Measurements from ENCODE around the gene LYPD6B.

LYPD6B gene

DNA sequence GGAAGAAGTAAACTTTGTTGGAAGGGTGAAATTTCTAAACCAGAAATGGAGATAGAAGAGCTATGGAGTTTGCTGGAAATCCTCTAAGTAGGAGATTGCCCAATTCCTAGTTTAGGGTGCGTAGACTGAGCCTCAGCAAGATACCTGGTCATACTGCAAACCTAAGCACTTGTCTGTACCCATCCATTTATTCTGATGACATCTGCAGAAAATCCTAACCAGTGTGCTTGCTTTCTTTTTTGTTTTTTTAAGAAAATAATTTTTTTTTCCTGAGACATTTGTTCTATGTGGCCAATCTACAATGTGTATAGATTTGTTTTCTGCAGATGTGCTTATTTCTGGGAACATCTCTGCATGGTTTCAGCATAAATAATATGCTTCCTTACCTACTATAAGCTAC lies 144.7 kb downstream of the LYPD6B start:
- H3K9me3 ChIP-seq (ENCODE audit: control insufficient read depth, low read length): no peaks in the 10 kb centered on the region
- TF ChIP-seq, protein P1, sequence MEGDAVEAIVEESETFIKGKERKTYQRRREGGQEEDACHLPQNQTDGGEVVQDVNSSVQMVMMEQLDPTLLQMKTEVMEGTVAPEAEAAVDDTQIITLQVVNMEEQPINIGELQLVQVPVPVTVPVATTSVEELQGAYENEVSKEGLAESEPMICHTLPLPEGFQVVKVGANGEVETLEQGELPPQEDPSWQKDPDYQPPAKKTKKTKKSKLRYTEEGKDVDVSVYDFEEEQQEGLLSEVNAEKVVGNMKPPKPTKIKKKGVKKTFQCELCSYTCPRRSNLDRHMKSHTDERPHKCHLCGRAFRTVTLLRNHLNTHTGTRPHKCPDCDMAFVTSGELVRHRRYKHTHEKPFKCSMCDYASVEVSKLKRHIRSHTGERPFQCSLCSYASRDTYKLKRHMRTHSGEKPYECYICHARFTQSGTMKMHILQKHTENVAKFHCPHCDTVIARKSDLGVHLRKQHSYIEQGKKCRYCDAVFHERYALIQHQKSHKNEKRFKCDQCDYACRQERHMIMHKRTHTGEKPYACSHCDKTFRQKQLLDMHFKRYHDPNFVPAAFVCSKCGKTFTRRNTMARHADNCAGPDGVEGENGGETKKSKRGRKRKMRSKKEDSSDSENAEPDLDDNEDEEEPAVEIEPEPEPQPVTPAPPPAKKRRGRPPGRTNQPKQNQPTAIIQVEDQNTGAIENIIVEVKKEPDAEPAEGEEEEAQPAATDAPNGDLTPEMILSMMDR (IDR thresholded peaks at IDR 0.05): no peak
- peaks cover 23% of the 10 kb centered on the region for H3K4me1 ChIP-seq

DNA sequence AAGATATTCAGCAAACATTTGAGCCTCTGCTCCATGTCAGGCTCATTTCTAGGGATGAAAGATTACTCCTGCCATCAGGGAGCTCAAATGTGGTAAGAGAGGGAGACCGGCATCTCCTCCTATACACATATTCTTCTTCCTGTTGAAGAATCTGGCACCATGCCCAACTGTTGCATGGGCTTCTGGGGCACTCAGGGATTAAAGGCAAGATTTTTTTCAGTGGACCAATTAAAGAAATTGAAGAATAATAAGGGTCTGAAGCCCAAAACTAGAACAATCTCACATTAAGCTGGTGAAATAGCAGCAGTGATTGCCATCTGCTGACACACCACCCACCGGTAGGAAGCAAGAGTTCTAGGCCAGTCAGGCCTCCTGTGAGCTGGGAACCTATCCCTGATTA lies 146.5 kb downstream of the LYPD6B start:
- peak overlapping the region; percentile 24 for H3K4me2 ChIP-seq (ENCODE audit: low read length)
- H3K9ac ChIP-seq: no peak overlapping the region
- H3K79me2 ChIP-seq: no peaks in the 10 kb centered on the region
- H3K4me3 ChIP-seq (ENCODE audit: low read depth, low read length): no peak overlapping the region
- H3K27me3 ChIP-seq (ENCODE audit: control insufficient read depth, insufficient read depth, low read length): no peaks in the 10 kb centered on the region
- peaks cover 23% of the 10 kb centered on the region for H3K4me1 ChIP-seq
- no peaks in the 10 kb centered on the region for H3K9me3 ChIP-seq (ENCODE audit: control insufficient read depth, low read length)
- H3K27ac ChIP-seq: no peak overlapping the region
- H3K36me3 ChIP-seq (ENCODE audit: control insufficient read depth, insufficient read depth, low read length): no peaks in the 10 kb centered on the region
- TF ChIP-seq, protein P1 (IDR thresholded peaks at IDR 0.05): no peak
- peak overlapping the region; percentile 3 for H2AFZ ChIP-seq

More for the DNA sequence above, 144.7 kb downstream of the LYPD6B start:
- H3K9ac ChIP-seq: no peak overlapping the region
- H3K4me3 ChIP-seq (ENCODE audit: low read depth, low read length): peak overlapping the region; percentile 30
- H2AFZ ChIP-seq: peak overlapping the region; percentile 16
- H3K27ac ChIP-seq: peak overlapping the region; percentile 58
- no peaks in the 10 kb centered on the region for H3K27me3 ChIP-seq (ENCODE audit: control insufficient read depth, insufficient read depth, low read length)
- H3K4me2 ChIP-seq (ENCODE audit: low read length): peak overlapping the region; percentile 43
- H3K36me3 ChIP-seq (ENCODE audit: control insufficient read depth, insufficient read depth, low read length): no peaks in the 10 kb centered on the region
- H3K79me2 ChIP-seq: no peaks in the 10 kb centered on the region

DNA sequence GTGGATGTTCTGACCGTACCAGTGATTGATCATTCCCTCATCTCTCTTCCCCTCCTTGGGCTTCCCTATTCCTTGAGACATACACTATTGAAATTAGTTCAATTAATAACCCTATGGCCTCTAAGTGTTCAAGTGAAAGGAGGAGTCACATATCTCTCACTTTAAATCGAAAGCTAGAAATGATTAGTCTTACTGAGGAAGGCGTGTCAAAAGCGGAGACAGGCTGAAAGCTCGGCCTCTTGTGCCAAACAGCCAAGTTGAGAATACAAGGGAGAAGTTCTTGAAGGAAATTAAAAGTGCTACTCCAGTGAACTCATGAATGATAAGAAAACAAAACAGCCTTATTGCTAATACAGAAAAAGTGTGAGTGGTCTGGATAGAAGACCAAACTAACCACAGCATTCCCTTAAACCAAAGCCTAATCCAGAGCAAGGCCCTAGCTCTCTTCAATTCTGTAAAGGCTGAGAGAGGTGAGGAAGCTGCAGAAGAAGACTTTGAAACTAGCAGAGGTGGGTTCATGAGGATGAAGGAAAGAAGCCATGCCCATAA lies 147.5 kb downstream of the LYPD6B start:
- TF ChIP-seq, protein P1 (IDR thresholded peaks at IDR 0.05): no peak
- no peak overlapping the region for H3K27ac ChIP-seq
- no peak overlapping the region for H2AFZ ChIP-seq
- no peaks in the 10 kb centered on the region for H3K36me3 ChIP-seq (ENCODE audit: control insufficient read depth, insufficient read depth, low read length)
- peaks cover 23% of the 10 kb centered on the region for H3K4me1 ChIP-seq
- H3K79me2 ChIP-seq: no peaks in the 10 kb centered on the region
- H3K4me2 ChIP-seq (ENCODE audit: low read length): no peak overlapping the region
- no peak overlapping the region for H3K4me3 ChIP-seq (ENCODE audit: low read depth, low read length)
- H3K9ac ChIP-seq: no peak overlapping the region
- no peaks in the 10 kb centered on the region for H3K27me3 ChIP-seq (ENCODE audit: control insufficient read depth, insufficient read depth, low read length)
- no peaks in the 10 kb centered on the region for H3K9me3 ChIP-seq (ENCODE audit: control insufficient read depth, low read length)

DNA sequence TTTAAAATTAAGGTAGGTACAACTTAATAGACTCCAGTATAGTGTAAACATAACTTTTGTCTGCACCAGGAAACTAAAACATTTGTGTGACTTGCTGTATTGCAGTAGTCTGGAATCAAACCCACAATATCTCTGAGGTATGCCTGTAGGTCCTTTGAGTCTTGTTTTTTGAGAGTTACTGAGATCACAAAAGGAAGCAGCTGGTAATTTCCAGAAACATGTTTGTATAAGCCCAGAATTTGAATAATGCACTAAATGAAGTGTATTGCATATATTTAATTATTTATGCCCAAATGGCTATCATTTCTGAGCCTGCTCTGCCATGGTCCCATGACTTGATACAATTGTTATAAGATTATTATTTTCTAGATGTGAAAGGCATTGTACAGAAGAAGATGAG lies 148.6 kb downstream of the LYPD6B start:
- no peak overlapping the region for H3K4me3 ChIP-seq (ENCODE audit: low read depth, low read length)

More for the DNA sequence above, 148.6 kb downstream of the LYPD6B start:
- no peak overlapping the region for H3K27ac ChIP-seq
- no peak overlapping the region for H2AFZ ChIP-seq
- no peaks in the 10 kb centered on the region for H3K36me3 ChIP-seq (ENCODE audit: control insufficient read depth, insufficient read depth, low read length)
- no peaks in the 10 kb centered on the region for H3K9me3 ChIP-seq (ENCODE audit: control insufficient read depth, low read length)
- H3K9ac ChIP-seq: no peak overlapping the region
- H3K4me1 ChIP-seq: peaks cover 23% of the 10 kb centered on the region
- no peaks in the 10 kb centered on the region for H3K79me2 ChIP-seq
- no peaks in the 10 kb centered on the region for H3K27me3 ChIP-seq (ENCODE audit: control insufficient read depth, insufficient read depth, low read length)
- no peak overlapping the region for H3K4me2 ChIP-seq (ENCODE audit: low read length)
- TF ChIP-seq, protein P1 (IDR thresholded peaks at IDR 0.05): no peak
